Glutamatergic neuron (in vitro differentiated cells): ENCODE measurements around the gene HLA-DPA1. TPM values are rescaled to one million over a fixed set of nuclear protein-coding genes. Genes with fewer than 3 reads are reported as not detected.

ENCODE experiments used
- DNase-seq: peaks from one replicate; pipeline ENCODE4 v3.0.0; 2022
- H3K27ac Mint-ChIP-seq: one replicate; pipeline ENCODE4 v1.8.0; 2020; ENCODE audit warnings: mild to moderate bottlenecking, mixed read lengths, inconsistent platforms; ENCODE audit not compliant: unreplicated experiment
- H3K27me3 Mint-ChIP-seq: one replicate; pipeline ENCODE4 v1.8.0; 2020; ENCODE audit warnings: mild to moderate bottlenecking, moderate library complexity, mixed read lengths, inconsistent platforms; ENCODE audit not compliant: unreplicated experiment
- H3K36me3 Mint-ChIP-seq: one replicate; pipeline ENCODE4 v1.8.0; 2020; ENCODE audit warnings: mild to moderate bottlenecking, mixed read lengths, inconsistent platforms; ENCODE audit not compliant: unreplicated experiment
- H3K4me1 Mint-ChIP-seq: one replicate; pipeline ENCODE4 v1.8.0; 2020; ENCODE audit warnings: mild to moderate bottlenecking, low read depth, mixed read lengths, inconsistent platforms; ENCODE audit not compliant: unreplicated experiment
- H3K4me3 Mint-ChIP-seq: one replicate; pipeline ENCODE4 v1.8.0; 2020; ENCODE audit warnings: mild to moderate bottlenecking, mixed read lengths, inconsistent platforms; ENCODE audit not compliant: unreplicated experiment
- H3K9me3 Mint-ChIP-seq: one replicate; pipeline ENCODE4 v1.8.0; 2020; ENCODE audit warnings: mild to moderate bottlenecking, moderate library complexity, mixed read lengths, inconsistent platforms; ENCODE audit not compliant: unreplicated experiment
- CTCF ChIP-seq: fragments of 200-600 bp; sonication (generic); IDR thresholded peaks from one replicate; pipeline ENCODE4 v1.5.0; 2021; ENCODE audit not compliant: partially characterized antibody, unreplicated experiment
- total RNA-seq: library from RNA; stranded (reverse); fragmentation: NEBNext Ultra II Directional; extraction: Animal tissue kit (Norgen Biotek cat#: 25700); gene quantifications from one replicate; pipeline ENCODE4 v1.2.1, GENCODE V29; 2021; ENCODE audit not compliant: unreplicated experiment

Gene HLA-DPA1
- total RNA-seq, 1 donor from 2014 or later, result 1.0 TPM

DNA sequence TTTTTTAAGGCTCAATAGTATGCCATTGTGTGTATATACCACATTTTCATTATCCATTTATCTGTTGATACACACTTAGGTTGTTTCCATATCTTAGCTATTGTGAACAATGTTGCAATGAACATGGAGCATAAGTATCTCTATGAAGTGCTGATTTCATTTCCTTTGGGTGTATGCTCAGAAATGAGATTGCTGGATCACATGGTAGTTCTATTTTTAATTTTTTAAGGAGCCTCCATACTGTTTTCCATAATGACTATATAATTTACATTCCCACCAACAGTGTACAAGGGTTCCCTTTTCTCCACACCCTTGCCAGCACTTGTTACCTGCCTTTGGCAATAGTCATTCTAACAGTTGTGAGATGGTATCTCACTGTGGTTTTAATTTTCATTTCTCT, 48.9 kb downstream of the HLA-DPA1 start:
- peaks cover 2% of the 10 kb centered on the region for H3K9me3 Mint-ChIP-seq

GRCh38 chr6:33023536-33023935, 49.9 kb downstream of the HLA-DPA1 start:
- no peak for DNase-seq
- Mint-ChIP-seq H3K4me1 (no peaks in the 10 kb centered on the region), H3K27ac (no peak overlapping the region), H3K27me3 (no peaks in the 10 kb centered on the region), H3K4me3 (no peak overlapping the region), H3K36me3 (no peaks in the 10 kb centered on the region), H3K9me3 (peaks cover 2% of the 10 kb centered on the region)
- TF ChIP-seq CTCF, result no peak

More for the DNA sequence above, 48.9 kb downstream of the HLA-DPA1 start:
- no peak for TF ChIP-seq CTCF
- Mint-ChIP-seq H3K4me3 (no peak overlapping the region), H3K27ac (no peak overlapping the region), H3K27me3 (no peaks in the 10 kb centered on the region), H3K36me3 (no peaks in the 10 kb centered on the region), H3K4me1 (no peaks in the 10 kb centered on the region)
- DNase-seq, result no peak

DNA sequence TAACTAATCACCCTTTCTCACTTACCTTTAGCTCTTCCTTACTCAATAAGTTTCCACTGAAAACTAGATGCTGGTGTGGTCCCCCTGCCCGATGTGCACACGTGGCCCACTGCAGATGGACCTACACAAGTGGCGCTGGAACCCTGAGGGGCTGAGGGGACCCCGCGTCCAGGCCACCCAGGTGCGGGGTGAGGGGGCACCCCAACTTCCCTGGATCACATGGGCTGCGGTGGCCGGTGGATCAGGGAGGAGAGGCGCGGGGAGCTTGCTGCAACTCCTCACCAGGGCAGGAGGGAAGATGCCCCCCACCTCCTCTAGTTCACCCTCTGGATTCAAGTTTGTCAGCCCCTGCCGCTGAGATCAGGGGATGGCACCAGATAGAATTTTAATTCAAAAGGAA, 51.5 kb downstream of the HLA-DPA1 start:
- Mint-ChIP-seq H3K4me3 (no peak overlapping the region), H3K27ac (no peak overlapping the region), H3K4me1 (peaks cover 4% of the 10 kb centered on the region), H3K9me3 (peaks cover 2% of the 10 kb centered on the region), H3K36me3 (no peaks in the 10 kb centered on the region), H3K27me3 (no peaks in the 10 kb centered on the region)
- no peak for TF ChIP-seq CTCF
- no peak for DNase-seq

GRCh38 chr6:33019372-33019771, 54.1 kb downstream of the HLA-DPA1 start:
- no peaks in the 10 kb centered on the region for H3K27me3 Mint-ChIP-seq
- H3K36me3 Mint-ChIP-seq, result no peaks in the 10 kb centered on the region
- H3K4me3 Mint-ChIP-seq, result no peak overlapping the region
- H3K9me3 Mint-ChIP-seq, result peaks cover 2% of the 10 kb centered on the region
- no peak overlapping the region for H3K27ac Mint-ChIP-seq
- no peak for TF ChIP-seq CTCF
- no peak for DNase-seq
- peaks cover 5% of the 10 kb centered on the region for H3K4me1 Mint-ChIP-seq

DNA sequence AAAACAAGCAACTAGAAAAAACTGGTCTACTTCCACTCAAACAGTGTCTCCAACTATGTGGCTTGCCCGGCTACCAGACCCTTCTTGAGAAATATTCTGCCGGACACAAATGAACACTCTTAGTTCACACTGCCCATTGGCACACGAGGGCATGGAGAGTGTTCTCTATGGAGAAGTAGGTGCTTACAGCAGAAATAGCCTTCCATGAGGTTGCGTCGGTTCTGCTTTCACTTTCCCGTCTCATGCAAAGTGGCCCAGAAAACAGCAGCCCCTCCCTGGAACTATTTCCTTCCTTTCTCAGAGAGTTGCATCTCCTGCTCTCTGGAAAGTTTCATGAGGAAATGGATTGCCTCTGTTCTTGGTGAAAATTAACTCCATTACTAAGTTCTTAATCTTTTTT, 54.5 kb downstream of the HLA-DPA1 start:
- no peaks in the 10 kb centered on the region for H3K27me3 Mint-ChIP-seq
- TF ChIP-seq CTCF, result no peak
- H3K9me3 Mint-ChIP-seq, result peaks cover 2% of the 10 kb centered on the region
- peaks cover 5% of the 10 kb centered on the region for H3K4me1 Mint-ChIP-seq
- no peak for DNase-seq
- no peak overlapping the region for H3K27ac Mint-ChIP-seq
- no peak overlapping the region for H3K4me3 Mint-ChIP-seq
- H3K36me3 Mint-ChIP-seq, result no peaks in the 10 kb centered on the region
